ENCODE measurements around the gene ASS1.

GRCh38 chr9:130518233-130518632 is 73.5 kb downstream of the ASS1 start:
- TF ChIP-seq CTCF (conservative IDR thresholded peaks at IDR 0.05; ENCODE audit: low read depth, low read length) (no peak), EZH2 (IDR thresholded peaks at IDR 0.05; ENCODE audit: borderline replicate concordance, low read depth, low read length, poor library complexity, severe bottlenecking) (no peak)
